Stimulated activated CD4-positive, alpha-beta T cell treated with anti-CD3 and anti-CD28 coated beads, Interleukin-4, amount 100 ng/mL, for 48 hours (primary cell): ENCODE measurements around the gene ALK.

Source experiments
- DNase-seq, 2 donors: peaks; one replicate each; pipeline ENCODE4 v3.0.0-alpha.2; 2020; ENCODE audit warnings: low read depth in 2 of 2

Gene ALK

GRCh38 chr2:29578084-29578598 is 343.2 kb downstream of the ALK start:
- DNase-seq: no peak

- no peak for DNase-seq
Observed at GRCh38 chr2:29576231-29576630, 345.2 kb downstream of the ALK start.

- no peak for DNase-seq
Observed at GRCh38 chr2:29575370-29575890, 346.0 kb downstream of the ALK start.

GRCh38 chr2:29573612-29574011 is 347.8 kb downstream of the ALK start:
- DNase-seq: no peak

- DNase-seq: no peak
Observed at GRCh38 chr2:29573147-29573546, 348.2 kb downstream of the ALK start.

GRCh38 chr2:29570539-29570938 is 350.8 kb downstream of the ALK start:
- DNase-seq: no peak

- DNase-seq: no peak
Observed at GRCh38 chr2:29567906-29568520, 353.4 kb downstream of the ALK start.

- DNase-seq: no peak
Observed at GRCh38 chr2:29563697-29564096, 357.7 kb downstream of the ALK start.

GRCh38 chr2:29562896-29563295 is 358.5 kb downstream of the ALK start:
- DNase-seq: no peak

- DNase-seq: no peak
Observed at GRCh38 chr2:29562319-29562718, 359.1 kb downstream of the ALK start.

GRCh38 chr2:29561628-29562027 is 359.8 kb downstream of the ALK start:
- no peak for DNase-seq

- no peak for DNase-seq
Observed at GRCh38 chr2:29561181-29561580, 360.2 kb downstream of the ALK start.

- no peak for DNase-seq
Observed at GRCh38 chr2:29560566-29560965, 360.8 kb downstream of the ALK start.

- no peak for DNase-seq
Observed at GRCh38 chr2:29560030-29560429, 361.4 kb downstream of the ALK start.

GRCh38 chr2:29559578-29559977 is 361.8 kb downstream of the ALK start:
- no peak for DNase-seq

- no peak for DNase-seq
Observed at GRCh38 chr2:29558097-29558496, 363.3 kb downstream of the ALK start.

GRCh38 chr2:29557268-29557667 is 364.1 kb downstream of the ALK start:
- no peak for DNase-seq

GRCh38 chr2:29549069-29549380 is 372.4 kb downstream of the ALK start:
- DNase-seq: no peak

- no peak for DNase-seq
Observed at GRCh38 chr2:29544917-29545316, 376.5 kb downstream of the ALK start.

- no peak for DNase-seq
Observed at GRCh38 chr2:29544031-29544430, 377.4 kb downstream of the ALK start.

- DNase-seq: no peak
Observed at GRCh38 chr2:29535188-29535587, 386.2 kb downstream of the ALK start.

GRCh38 chr2:29532436-29532835 is 388.9 kb downstream of the ALK start:
- DNase-seq: no peak

- no peak for DNase-seq
Observed at GRCh38 chr2:29531626-29532025, 389.8 kb downstream of the ALK start.

- no peak for DNase-seq
Observed at GRCh38 chr2:29530281-29530680, 391.1 kb downstream of the ALK start.
